WTC11 (cell line): ENCODE results near the gene RACK1. TPM values are rescaled to one million over a fixed set of nuclear protein-coding genes. Genes with fewer than 3 reads are reported as not detected.

Source experiments
- ATAC-seq: fragments of 200-7000 bp; cut with Tn5 transposase; 2 replicates; pipeline ENCODE4 v1.10.0; 2021; ENCODE audit warnings: mild to moderate bottlenecking, moderate library complexity
- CTCF ChIA-PET: fragments of 300-600 bp; sonication (Branson Sonifier 250); formaldehyde crosslinking; loops from one replicate; lab custom pipeline; 2021; ENCODE audit warnings: antibody characterized with exemption; lab: Charles Lee
- POLR2A ChIA-PET: fragments of 350-600 bp; sonication (Branson Sonifier 250); formaldehyde crosslinking; loops from one replicate; lab custom pipeline; 2021; ENCODE audit warnings: antibody characterized with exemption; lab: Charles Lee
- DNase-seq: peaks from one replicate; pipeline ENCODE4 v3.0.0; 2021; ENCODE audit warnings: low spot score
- H3K27ac Mint-ChIP-seq: 2 replicates; pipeline ENCODE4 v1.8.0; 2021; ENCODE audit warnings: mixed read lengths
- H3K27me3 Mint-ChIP-seq: 2 replicates; pipeline ENCODE4 v1.8.0; 2021; ENCODE audit warnings: low read depth, mild to moderate bottlenecking, moderate library complexity, mixed read lengths
- H3K36me3 Mint-ChIP-seq: 2 replicates; pipeline ENCODE4 v1.8.0; 2021; ENCODE audit warnings: mixed read lengths
- H3K4me1 Mint-ChIP-seq: 2 replicates; pipeline ENCODE4 v1.8.0; 2022; ENCODE audit warnings: mixed read lengths
- H3K4me3 Mint-ChIP-seq: 2 replicates; pipeline ENCODE4 v1.8.0; 2021; ENCODE audit warnings: mild to moderate bottlenecking, moderate library complexity, mixed read lengths
- H3K9me3 Mint-ChIP-seq: 2 replicates; pipeline ENCODE4 v1.8.0; 2021; ENCODE audit warnings: mixed read lengths
- CTCF ChIP-seq: fragments of 200-600 bp; IDR thresholded peaks from 2 replicates; pipeline ENCODE4 v1.8.0; 2022; ENCODE audit warnings: antibody characterized with exemption
- ELF4 ChIP-seq: sonication (generic); formaldehyde crosslinking; IDR thresholded peaks from 2 replicates; pipeline ENCODE4 v1.8.1; 2022; ENCODE audit warnings: low read depth, mild to moderate bottlenecking, moderate library complexity, missing genetic modification reagents
- ESRRA ChIP-seq: sonication (generic); formaldehyde crosslinking; IDR thresholded peaks from 2 replicates; pipeline ENCODE4 v1.8.1; 2022; ENCODE audit warnings: mild to moderate bottlenecking, missing genetic modification reagents, borderline replicate concordance
- FOXJ3 ChIP-seq: sonication (generic); formaldehyde crosslinking; IDR thresholded peaks from 2 replicates; pipeline ENCODE4 v1.9.0; 2021; ENCODE audit warnings: missing genetic modification reagents, mild to moderate bottlenecking, borderline replicate concordance
- HMGA2 ChIP-seq: fragments of 250-450 bp; sonication (Bioruptor Pico); IDR thresholded peaks from 2 replicates; pipeline ENCODE4 v1.4.0; 2021; ENCODE audit warnings: mild to moderate bottlenecking, moderate library complexity
- JUN ChIP-seq: sonication (generic); formaldehyde crosslinking; IDR thresholded peaks from 2 replicates; pipeline ENCODE4 v1.8.0; 2023; ENCODE audit warnings: mild to moderate bottlenecking, missing genetic modification reagents
- KAT7 ChIP-seq: sonication (generic); formaldehyde crosslinking; IDR thresholded peaks from 2 replicates; pipeline ENCODE4 v1.8.1; 2023; ENCODE audit warnings: missing genetic modification reagents, mild to moderate bottlenecking, borderline replicate concordance
- MAX ChIP-seq: sonication (generic); formaldehyde crosslinking; IDR thresholded peaks from 2 replicates; pipeline ENCODE4 v1.8.0; 2022; ENCODE audit warnings: mild to moderate bottlenecking, missing genetic modification reagents
- NFE2L1 ChIP-seq: sonication (generic); formaldehyde crosslinking; IDR thresholded peaks from 2 replicates; pipeline ENCODE4 v1.8.1; 2023; ENCODE audit warnings: missing genetic modification reagents
- PRRX2 ChIP-seq: fragments of 250-450 bp; sonication (Bioruptor Pico); IDR thresholded peaks from 2 replicates; pipeline ENCODE4 v1.8.0; 2021; ENCODE audit warnings: mild to moderate bottlenecking
- SOX15 ChIP-seq: fragments of 250-450 bp; sonication (Bioruptor Pico); IDR thresholded peaks from 2 replicates; pipeline ENCODE4 v1.9.0; 2021; ENCODE audit warnings: mild to moderate bottlenecking
- TEAD4 ChIP-seq: sonication (generic); formaldehyde crosslinking; IDR thresholded peaks from 2 replicates; pipeline ENCODE4 v1.8.0; 2022; ENCODE audit warnings: mild to moderate bottlenecking, missing genetic modification reagents
- TP53 ChIP-seq: sonication (generic); formaldehyde crosslinking; IDR thresholded peaks from 2 replicates; pipeline ENCODE4 v1.8.1; 2023; ENCODE audit warnings: mild to moderate bottlenecking, missing genetic modification reagents
- ZNF121 ChIP-seq: sonication (generic); formaldehyde crosslinking; IDR thresholded peaks from 2 replicates; pipeline ENCODE4 v1.8.0; 2023; ENCODE audit warnings: missing genetic modification reagents
- ZNF138 ChIP-seq: sonication (generic); formaldehyde crosslinking; conservative IDR thresholded peaks from 2 replicates; pipeline ENCODE4 v1.8.1; 2022; ENCODE audit warnings: mild to moderate bottlenecking, moderate library complexity, missing genetic modification reagents
- ZNF416 ChIP-seq: fragments of 250-450 bp; sonication (Bioruptor Pico); IDR thresholded peaks from 2 replicates; pipeline ENCODE4 v1.9.0; 2021; ENCODE audit warnings: mild to moderate bottlenecking, inconsistent platforms
- ZNF512 ChIP-seq: sonication (generic); formaldehyde crosslinking; IDR thresholded peaks from 2 replicates; pipeline ENCODE4 v1.8.1; 2022; ENCODE audit warnings: missing genetic modification reagents, borderline replicate concordance
- ZNF671 ChIP-seq: fragments of 250-450 bp; sonication (Bioruptor Pico); IDR thresholded peaks from 2 replicates; pipeline ENCODE4 v1.8.0; 2021; ENCODE audit warnings: mild to moderate bottlenecking
- total RNA-seq: library from RNA; stranded (reverse); gene quantifications from 3 replicates; pipeline ENCODE4 v1.2.3, GENCODE V29; 2021
- TF ChIP-seq, protein P1 (sequence below): sonication (generic); formaldehyde crosslinking; IDR thresholded peaks from 2 replicates; pipeline ENCODE4 v1.8.1; 2022; ENCODE audit warnings: low read depth, missing genetic modification reagents, borderline replicate concordance
- TF ChIP-seq, protein P2 (sequence below): sonication (generic); formaldehyde crosslinking; IDR thresholded peaks from 2 replicates; pipeline ENCODE4 v1.8.0; 2022; ENCODE audit warnings: mild to moderate bottlenecking, missing genetic modification reagents
- TF ChIP-seq, protein P3 (sequence below): fragments of 250-450 bp; sonication (Bioruptor Pico); IDR thresholded peaks from 2 replicates; pipeline ENCODE4 v1.9.0; 2021; ENCODE audit warnings: mild to moderate bottlenecking
- TF ChIP-seq, protein P4 (sequence below): sonication (generic); formaldehyde crosslinking; conservative IDR thresholded peaks from 2 replicates; pipeline ENCODE4 v1.8.1; 2023; ENCODE audit warnings: mild to moderate bottlenecking, low read depth, missing genetic modification reagents, moderate library complexity
- TF ChIP-seq, protein P5 (sequence below): sonication (generic); formaldehyde crosslinking; IDR thresholded peaks from 2 replicates; pipeline ENCODE4 v1.8.1; 2022; ENCODE audit warnings: low read depth, mild to moderate bottlenecking, moderate library complexity, missing genetic modification reagents, borderline replicate concordance

The RACK1 gene
- total RNA-seq, 1 experiment from 2014 or later = 2,360 TPM

DNA sequence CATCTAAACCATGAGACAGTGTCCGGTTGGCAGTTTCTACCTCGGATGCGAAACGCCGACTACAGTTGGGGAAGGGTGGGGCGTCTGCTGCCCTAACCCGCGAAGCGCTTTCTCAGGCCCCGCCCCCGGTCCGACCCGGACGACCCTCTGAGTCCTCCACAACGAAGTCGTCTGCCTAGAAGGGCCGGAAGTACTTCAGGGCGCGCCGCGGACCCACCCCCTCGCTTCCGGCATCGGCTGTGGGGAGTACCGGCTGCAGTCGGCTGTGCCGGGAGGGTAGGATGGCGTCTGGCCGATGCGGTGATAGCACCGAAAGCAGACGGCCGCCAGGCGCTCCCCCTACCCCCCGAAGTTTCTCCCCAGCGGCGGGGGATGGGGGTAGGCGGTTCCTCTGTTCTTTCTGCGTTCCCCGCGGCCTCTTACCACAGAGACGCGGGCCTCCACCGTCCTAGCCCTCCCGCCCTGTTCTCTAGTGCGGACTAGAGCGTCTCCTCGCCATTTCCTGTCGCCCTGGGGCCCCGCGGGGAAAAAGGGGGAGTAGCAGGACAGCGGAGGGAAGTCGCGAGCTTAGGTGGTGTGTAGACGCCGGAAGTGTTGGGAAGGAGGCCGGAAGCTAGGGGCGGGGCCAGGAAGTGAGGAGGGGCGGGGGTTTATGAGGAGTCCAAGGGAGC, 20.5 kb downstream of the RACK1 start, which contains the start of gene TRIM41:
Gene TRIM41, plus strand, starts transcription at position 224 of the 671 bp plus-strand sequence. CDS start 719 bp downstream, outside the sequence.
- peaks cover 3% of the 10 kb centered on the region; the same call in 1 of the 2 replicates for H3K36me3 Mint-ChIP-seq
- peak within 1 kb of the TSS; percentile 98 for H3K27ac Mint-ChIP-seq
- peaks cover 11% of the 10 kb centered on the region for H3K27me3 Mint-ChIP-seq
- peak; percentile 49 for ATAC-seq
- peaks cover 19% of the 10 kb centered on the region for H3K4me1 Mint-ChIP-seq
- POLR2A ChIA-PET = interaction anchor here (1.0 to 2.1 kb wide), 6 partner anchors 10 to 38 kb away, joined by 3 to 7 read pairs (median 4); no protein-coding TSS in a partner anchor
- H3K4me3 Mint-ChIP-seq = peak within 1 kb of the TSS; percentile 99
- CTCF ChIA-PET = interaction anchor here (0.6 to 2.6 kb wide), 5 partner anchors 16 to 55 kb away, joined by 3 to 16 read pairs (median 3); partner anchors contain the start of gene TRIM7
- H3K9me3 Mint-ChIP-seq = no peaks in the 10 kb centered on the region
- DNase-seq = peak; percentile 99
- TF ChIP-seq FOXJ3 (CRISPR knock-in tag) (no peak), TP53 (no peak), ZNF138 (CRISPR knock-in tag) (no peak), ZNF416 (CRISPR knock-in tag) (no peak; the same call in 1 of the 2 replicates), JUN (0 out of 2 replicates have a peak, but pooled peaks have one; percentile 41), ELF4 (CRISPR knock-in tag) (no peak), SOX15 (CRISPR knock-in tag) (no peak), HMGA2 (CRISPR knock-in tag) (no peak), TEAD4 (CRISPR knock-in tag) (0 out of 2 replicates have a peak, but pooled peaks have one; percentile 51), CTCF (no peak), ESRRA (0 out of 2 replicates have a peak, but pooled peaks have one; percentile 43), ZNF671 (CRISPR knock-in tag) (no peak), KAT7 (no peak; the same call in 1 of the 2 replicates), ZNF121 (CRISPR knock-in tag) (no peak), ZNF512 (CRISPR knock-in tag) (no peak), NFE2L1 (no peak), PRRX2 (CRISPR knock-in tag) (no peak), MAX (CRISPR knock-in tag) (peak; percentile 77)
- TF ChIP-seq, protein P1, sequence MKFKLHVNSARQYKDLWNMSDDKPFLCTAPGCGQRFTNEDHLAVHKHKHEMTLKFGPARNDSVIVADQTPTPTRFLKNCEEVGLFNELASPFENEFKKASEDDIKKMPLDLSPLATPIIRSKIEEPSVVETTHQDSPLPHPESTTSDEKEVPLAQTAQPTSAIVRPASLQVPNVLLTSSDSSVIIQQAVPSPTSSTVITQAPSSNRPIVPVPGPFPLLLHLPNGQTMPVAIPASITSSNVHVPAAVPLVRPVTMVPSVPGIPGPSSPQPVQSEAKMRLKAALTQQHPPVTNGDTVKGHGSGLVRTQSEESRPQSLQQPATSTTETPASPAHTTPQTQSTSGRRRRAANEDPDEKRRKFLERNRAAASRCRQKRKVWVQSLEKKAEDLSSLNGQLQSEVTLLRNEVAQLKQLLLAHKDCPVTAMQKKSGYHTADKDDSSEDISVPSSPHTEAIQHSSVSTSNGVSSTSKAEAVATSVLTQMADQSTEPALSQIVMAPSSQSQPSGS (CRISPR knock-in tag) = no peak
- TF ChIP-seq, protein P2, sequence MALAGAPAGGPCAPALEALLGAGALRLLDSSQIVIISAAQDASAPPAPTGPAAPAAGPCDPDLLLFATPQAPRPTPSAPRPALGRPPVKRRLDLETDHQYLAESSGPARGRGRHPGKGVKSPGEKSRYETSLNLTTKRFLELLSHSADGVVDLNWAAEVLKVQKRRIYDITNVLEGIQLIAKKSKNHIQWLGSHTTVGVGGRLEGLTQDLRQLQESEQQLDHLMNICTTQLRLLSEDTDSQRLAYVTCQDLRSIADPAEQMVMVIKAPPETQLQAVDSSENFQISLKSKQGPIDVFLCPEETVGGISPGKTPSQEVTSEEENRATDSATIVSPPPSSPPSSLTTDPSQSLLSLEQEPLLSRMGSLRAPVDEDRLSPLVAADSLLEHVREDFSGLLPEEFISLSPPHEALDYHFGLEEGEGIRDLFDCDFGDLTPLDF (CRISPR knock-in tag) = no peak
- TF ChIP-seq, protein P3, sequence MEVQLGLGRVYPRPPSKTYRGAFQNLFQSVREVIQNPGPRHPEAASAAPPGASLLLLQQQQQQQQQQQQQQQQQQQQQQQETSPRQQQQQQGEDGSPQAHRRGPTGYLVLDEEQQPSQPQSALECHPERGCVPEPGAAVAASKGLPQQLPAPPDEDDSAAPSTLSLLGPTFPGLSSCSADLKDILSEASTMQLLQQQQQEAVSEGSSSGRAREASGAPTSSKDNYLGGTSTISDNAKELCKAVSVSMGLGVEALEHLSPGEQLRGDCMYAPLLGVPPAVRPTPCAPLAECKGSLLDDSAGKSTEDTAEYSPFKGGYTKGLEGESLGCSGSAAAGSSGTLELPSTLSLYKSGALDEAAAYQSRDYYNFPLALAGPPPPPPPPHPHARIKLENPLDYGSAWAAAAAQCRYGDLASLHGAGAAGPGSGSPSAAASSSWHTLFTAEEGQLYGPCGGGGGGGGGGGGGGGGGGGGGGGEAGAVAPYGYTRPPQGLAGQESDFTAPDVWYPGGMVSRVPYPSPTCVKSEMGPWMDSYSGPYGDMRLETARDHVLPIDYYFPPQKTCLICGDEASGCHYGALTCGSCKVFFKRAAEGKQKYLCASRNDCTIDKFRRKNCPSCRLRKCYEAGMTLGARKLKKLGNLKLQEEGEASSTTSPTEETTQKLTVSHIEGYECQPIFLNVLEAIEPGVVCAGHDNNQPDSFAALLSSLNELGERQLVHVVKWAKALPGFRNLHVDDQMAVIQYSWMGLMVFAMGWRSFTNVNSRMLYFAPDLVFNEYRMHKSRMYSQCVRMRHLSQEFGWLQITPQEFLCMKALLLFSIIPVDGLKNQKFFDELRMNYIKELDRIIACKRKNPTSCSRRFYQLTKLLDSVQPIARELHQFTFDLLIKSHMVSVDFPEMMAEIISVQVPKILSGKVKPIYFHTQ (CRISPR knock-in tag) = no peak
- TF ChIP-seq, protein P4, sequence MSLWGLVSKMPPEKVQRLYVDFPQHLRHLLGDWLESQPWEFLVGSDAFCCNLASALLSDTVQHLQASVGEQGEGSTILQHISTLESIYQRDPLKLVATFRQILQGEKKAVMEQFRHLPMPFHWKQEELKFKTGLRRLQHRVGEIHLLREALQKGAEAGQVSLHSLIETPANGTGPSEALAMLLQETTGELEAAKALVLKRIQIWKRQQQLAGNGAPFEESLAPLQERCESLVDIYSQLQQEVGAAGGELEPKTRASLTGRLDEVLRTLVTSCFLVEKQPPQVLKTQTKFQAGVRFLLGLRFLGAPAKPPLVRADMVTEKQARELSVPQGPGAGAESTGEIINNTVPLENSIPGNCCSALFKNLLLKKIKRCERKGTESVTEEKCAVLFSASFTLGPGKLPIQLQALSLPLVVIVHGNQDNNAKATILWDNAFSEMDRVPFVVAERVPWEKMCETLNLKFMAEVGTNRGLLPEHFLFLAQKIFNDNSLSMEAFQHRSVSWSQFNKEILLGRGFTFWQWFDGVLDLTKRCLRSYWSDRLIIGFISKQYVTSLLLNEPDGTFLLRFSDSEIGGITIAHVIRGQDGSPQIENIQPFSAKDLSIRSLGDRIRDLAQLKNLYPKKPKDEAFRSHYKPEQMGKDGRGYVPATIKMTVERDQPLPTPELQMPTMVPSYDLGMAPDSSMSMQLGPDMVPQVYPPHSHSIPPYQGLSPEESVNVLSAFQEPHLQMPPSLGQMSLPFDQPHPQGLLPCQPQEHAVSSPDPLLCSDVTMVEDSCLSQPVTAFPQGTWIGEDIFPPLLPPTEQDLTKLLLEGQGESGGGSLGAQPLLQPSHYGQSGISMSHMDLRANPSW = no peak
- TF ChIP-seq, protein P5, sequence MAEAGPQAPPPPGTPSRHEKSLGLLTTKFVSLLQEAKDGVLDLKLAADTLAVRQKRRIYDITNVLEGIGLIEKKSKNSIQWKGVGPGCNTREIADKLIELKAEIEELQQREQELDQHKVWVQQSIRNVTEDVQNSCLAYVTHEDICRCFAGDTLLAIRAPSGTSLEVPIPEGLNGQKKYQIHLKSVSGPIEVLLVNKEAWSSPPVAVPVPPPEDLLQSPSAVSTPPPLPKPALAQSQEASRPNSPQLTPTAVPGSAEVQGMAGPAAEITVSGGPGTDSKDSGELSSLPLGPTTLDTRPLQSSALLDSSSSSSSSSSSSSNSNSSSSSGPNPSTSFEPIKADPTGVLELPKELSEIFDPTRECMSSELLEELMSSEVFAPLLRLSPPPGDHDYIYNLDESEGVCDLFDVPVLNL (CRISPR knock-in tag) = no peak
